HepG2 (cell line): ENCODE measurements around the gene STIM2. TPM values are rescaled to one million over a fixed set of nuclear protein-coding genes. Genes with fewer than 3 reads are reported as not detected.

ENCODE experiments used
- ATAC-seq: fragments of 200-7000 bp; cut with Tn5 transposase; 3 replicates; pipeline ENCODE4 v1.9.1; 2020; ENCODE audit warnings: mild to moderate bottlenecking, moderate library complexity
- BruUV-seq: library from RNA; stranded (reverse); fragments of 400-500 nt; replicated peaks from 2 replicates; lab custom pipeline; 2021; lab: Mats Ljungman, UMichigan
- CTCF ChIA-PET: fragments of 300-600 bp; formaldehyde crosslinking; extraction: SDS; loops from one replicate; lab custom pipeline; 2021; ENCODE audit warnings: low total read pairs, inconsistent platforms, low intra/inter-chr PET ratio; lab: Yijun Ruan, JAX
- POLR2A ChIA-PET: fragments of 350-600 bp; sonication (Branson Sonifier 250); formaldehyde crosslinking; loops from one replicate; lab custom pipeline; 2020; ENCODE audit warnings: antibody characterized with exemption, inconsistent platforms; lab: Yijun Ruan, JAX
- DNase-seq: peaks from one replicate; pipeline ENCODE4 v3.0.0-alpha.2; 2015; ENCODE audit warnings: low spot score
- FAIRE-seq: peaks from 3 replicates; lab custom pipeline; 2011; peaks lifted over from hg19 to GRCh38; lab: Jason Lieb, UNC
- H2AFZ ChIP-seq: one replicate; pipeline ENCODE4 v1.6.1; 2011; ENCODE audit warnings: low read length, inconsistent platforms
- H3K27ac ChIP-seq: fragments of 300-600 bp; 3 replicates; pipeline ENCODE4 v1.8.0; 2011; ENCODE audit warnings: mixed run types, mild to moderate bottlenecking, mixed read lengths, low read length, inconsistent platforms; ENCODE audit not compliant: insufficient read depth; ENCODE audit errors: extremely low read length
- H3K27me3 ChIP-seq, 2 experiments: fragments of 200-600 bp in 1 of 2; 2 replicates in 1 of 2; 3 replicates in 1 of 2; pipeline versions ENCODE4 v1.6.0 to v1.8.0; 2011; ENCODE audit warnings: low read length in 2 of 2, mild to moderate bottlenecking in 2 of 2, moderate library complexity in 2 of 2, inconsistent platforms in 1 of 2; ENCODE audit not compliant: insufficient read depth in 2 of 2, control insufficient read depth in 1 of 2
- H3K36me3 ChIP-seq, 2 experiments: fragments of 200-600 bp in 1 of 2; replicated peaks in 1 of 2; 2 replicates in 1 of 2; 3 replicates in 1 of 2; pipeline versions ENCODE4 v1.5.1 to v1.8.0; 2011; ENCODE audit warnings: low read length in 2 of 2, inconsistent platforms in 1 of 2; ENCODE audit not compliant: insufficient read depth in 2 of 2, control insufficient read depth in 1 of 2
- H3K4me1 ChIP-seq: 2 replicates; pipeline ENCODE4 v1.5.1; 2012; ENCODE audit warnings: low read length, inconsistent platforms; ENCODE audit not compliant: insufficient read depth
- H3K4me2 ChIP-seq: 2 replicates; pipeline ENCODE4 v1.6.0; 2011; ENCODE audit warnings: low read depth, low read length, inconsistent platforms
- H3K4me3 ChIP-seq, 3 experiments: fragments of 200-600 bp in 1 of 3; sonication (generic), shearing (Covaris generic) in 1 of 3; replicated peaks in 1 of 3; 2 replicates each; pipeline ENCODE4 v1.5.1; 2011 to 2016; ENCODE audit warnings: low read length in 3 of 3, inconsistent platforms in 2 of 3, low read depth in 2 of 3, mild to moderate bottlenecking in 2 of 3, control low read depth in 1 of 3, mixed read lengths in 1 of 3; ENCODE audit not compliant: insufficient read depth in 1 of 3
- H3K79me2 ChIP-seq: one replicate; pipeline ENCODE4 v1.6.1; 2011; ENCODE audit warnings: low read length, inconsistent platforms; ENCODE audit not compliant: insufficient read depth
- H3K9ac ChIP-seq: 2 replicates; pipeline ENCODE4 v1.6.0; 2011; ENCODE audit warnings: mild to moderate bottlenecking, low read depth, low read length, inconsistent platforms; ENCODE audit not compliant: insufficient read depth
- H3K9me3 ChIP-seq: 2 replicates; pipeline ENCODE4 v1.5.1; 2012; ENCODE audit warnings: mild to moderate bottlenecking, low read length
- H4K20me1 ChIP-seq: 2 replicates; pipeline ENCODE4 v1.6.0; 2011; ENCODE audit warnings: inconsistent platforms, mild to moderate bottlenecking, low read length, moderate library complexity; ENCODE audit not compliant: insufficient read depth
- HNF4A ChIP-seq: sonication (generic); formaldehyde crosslinking; IDR thresholded peaks from 2 replicates; pipeline ENCODE4 v1.4.0; 2020; ENCODE audit warnings: missing genetic modification reagents
- MATR3 ChIP-seq: sonication (generic); formaldehyde crosslinking; IDR thresholded peaks from 2 replicates; pipeline ENCODE4 v1.4.0; 2020; ENCODE audit warnings: missing genetic modification reagents
- NCOA5 ChIP-seq: sonication (generic); formaldehyde crosslinking; IDR thresholded peaks from 2 replicates; pipeline ENCODE4 v1.4.0; 2020; ENCODE audit warnings: missing genetic modification reagents
- NFIC ChIP-seq: IDR thresholded peaks from 2 replicates; pipeline ENCODE4 v1.6.1; 2012; ENCODE audit warnings: mild to moderate bottlenecking, low read length, inconsistent platforms
- SOX13 ChIP-seq, 3 experiments: fragments of 450-650 bp in 1 of 3; sonication (generic) in 1 of 3; formaldehyde crosslinking in 1 of 3; IDR thresholded peaks in 2 of 3; conservative IDR thresholded peaks in 1 of 3; 2 replicates each; pipeline versions ENCODE4 v1.5.0 to v1.6.1; 2016 to 2020; ENCODE audit warnings: antibody characterized with exemption in 1 of 3, mild to moderate bottlenecking in 1 of 3, missing compliant biosample characterization in 1 of 3, missing genetic modification reagents in 1 of 3, moderate library complexity in 1 of 3
- ZNF34 ChIP-seq: sonication (generic); formaldehyde crosslinking; IDR thresholded peaks from 2 replicates; pipeline ENCODE4 v1.4.0; 2020; ENCODE audit warnings: mild to moderate bottlenecking, missing genetic modification reagents, borderline replicate concordance
- WGBS: methylation state at CpG from one replicate; pipeline ENCODE4 v1.1.6; 2017; ENCODE audit warnings: low lambda C conversion rate; 5-methylcytosine and 5-hydroxymethylcytosine counted together
- in situ Hi-C: cut with HindIII; loops from 2 replicates; pipeline ENCODE4 v1.10.0; 2017; ENCODE audit warnings: low pct_unique_long_range_greater_than_20kb; ENCODE audit not compliant: extremely low pct_ligation_motif_present
- intact Hi-C: fragments of 100-400 bp; cut with micrococcal nuclease; formaldehyde crosslinking; loops from one replicate; pipeline ENCODE4 v1.10.0; 2022; ENCODE audit not compliant: unreplicated experiment
- polyA plus RNA-seq, 8 experiments: library from polyadenylated mRNA; depleted of rRNA in 3 of 8; stranded (reverse) in 7 of 8; unstranded in 1 of 8; fragments of >200 nt; fragmentation: Illumina TruSeq in 4 of 8; extraction: Trizol in 4 of 8; gene quantifications; 2 replicates each; pipeline versions ENCODE4 v1.2.1 to v1.2.3, GENCODE V29; 2011 to 2016; ENCODE audit warnings: low read depth in 4 of 8, missing spikeins in 1 of 8, mixed read lengths in 1 of 8; ENCODE audit not compliant: insufficient read depth in 1 of 8
- total RNA-seq, 5 experiments: library from RNA; depleted of rRNA; stranded (reverse); fragments of >200 nt; fragmentation: Illumina TruSeq; extraction: Trizol; gene quantifications; 2 replicates each; pipeline ENCODE4 v1.2.3, GENCODE V29; 2016; ENCODE audit warnings: low read depth in 1 of 5
- TF ChIP-seq, protein P1 (sequence below): sonication (generic); formaldehyde crosslinking; IDR thresholded peaks from 2 replicates; pipeline ENCODE4; 2020; ENCODE audit warnings: missing genetic modification reagents, mild to moderate bottlenecking, borderline replicate concordance
- TF ChIP-seq, protein P2 (sequence below): sonication (generic); formaldehyde crosslinking; IDR thresholded peaks from 2 replicates; pipeline ENCODE4 v1.9.0; 2021; ENCODE audit warnings: missing genetic modification reagents, mild to moderate bottlenecking, borderline replicate concordance
- TF ChIP-seq, protein P3 (sequence below): sonication (generic); formaldehyde crosslinking; IDR thresholded peaks from 2 replicates; pipeline ENCODE4 v1.9.0; 2021; ENCODE audit warnings: missing genetic modification reagents, borderline replicate concordance

STIM2 gene
- total and polyA plus RNA-seq, 2 of the 13 experiments (the other 11 are each of a cell fraction or from before 2014, with no cell fraction given) = 19.3 to 19.4 TPM

DNA sequence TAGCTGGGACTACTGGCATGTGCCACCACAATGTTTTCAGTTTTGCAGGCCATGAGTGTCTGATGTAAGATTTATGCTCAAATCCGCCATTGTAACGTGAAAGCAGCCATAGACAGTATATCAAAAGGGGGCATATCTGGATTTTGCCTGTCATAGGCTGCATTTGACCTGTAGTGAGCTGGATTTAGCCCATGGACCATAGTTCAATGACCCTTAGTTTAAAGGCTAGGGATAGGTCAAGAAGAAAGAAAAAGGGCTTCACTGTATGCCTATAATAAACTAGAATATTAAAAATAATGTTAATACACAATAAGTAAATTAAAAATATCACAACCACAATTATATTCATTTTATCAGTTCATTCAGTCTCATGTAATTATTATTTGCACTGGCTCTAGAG lies 181.8 kb downstream of the STIM2 start (continued):
- TF ChIP-seq, protein P1, sequence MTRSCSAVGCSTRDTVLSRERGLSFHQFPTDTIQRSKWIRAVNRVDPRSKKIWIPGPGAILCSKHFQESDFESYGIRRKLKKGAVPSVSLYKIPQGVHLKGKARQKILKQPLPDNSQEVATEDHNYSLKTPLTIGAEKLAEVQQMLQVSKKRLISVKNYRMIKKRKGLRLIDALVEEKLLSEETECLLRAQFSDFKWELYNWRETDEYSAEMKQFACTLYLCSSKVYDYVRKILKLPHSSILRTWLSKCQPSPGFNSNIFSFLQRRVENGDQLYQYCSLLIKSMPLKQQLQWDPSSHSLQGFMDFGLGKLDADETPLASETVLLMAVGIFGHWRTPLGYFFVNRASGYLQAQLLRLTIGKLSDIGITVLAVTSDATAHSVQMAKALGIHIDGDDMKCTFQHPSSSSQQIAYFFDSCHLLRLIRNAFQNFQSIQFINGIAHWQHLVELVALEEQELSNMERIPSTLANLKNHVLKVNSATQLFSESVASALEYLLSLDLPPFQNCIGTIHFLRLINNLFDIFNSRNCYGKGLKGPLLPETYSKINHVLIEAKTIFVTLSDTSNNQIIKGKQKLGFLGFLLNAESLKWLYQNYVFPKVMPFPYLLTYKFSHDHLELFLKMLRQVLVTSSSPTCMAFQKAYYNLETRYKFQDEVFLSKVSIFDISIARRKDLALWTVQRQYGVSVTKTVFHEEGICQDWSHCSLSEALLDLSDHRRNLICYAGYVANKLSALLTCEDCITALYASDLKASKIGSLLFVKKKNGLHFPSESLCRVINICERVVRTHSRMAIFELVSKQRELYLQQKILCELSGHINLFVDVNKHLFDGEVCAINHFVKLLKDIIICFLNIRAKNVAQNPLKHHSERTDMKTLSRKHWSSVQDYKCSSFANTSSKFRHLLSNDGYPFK (CRISPR knock-in tag) = no peak
- no peak for TF ChIP-seq SOX13 (IDR thresholded peaks at IDR 0.05)
- no peak for TF ChIP-seq SOX13 (CRISPR knock-in tag; conservative IDR thresholded peaks at IDR 0.05 in 1 of 2, IDR thresholded peaks at IDR 0.05 in 1 of 2)
- TF ChIP-seq, protein P2, sequence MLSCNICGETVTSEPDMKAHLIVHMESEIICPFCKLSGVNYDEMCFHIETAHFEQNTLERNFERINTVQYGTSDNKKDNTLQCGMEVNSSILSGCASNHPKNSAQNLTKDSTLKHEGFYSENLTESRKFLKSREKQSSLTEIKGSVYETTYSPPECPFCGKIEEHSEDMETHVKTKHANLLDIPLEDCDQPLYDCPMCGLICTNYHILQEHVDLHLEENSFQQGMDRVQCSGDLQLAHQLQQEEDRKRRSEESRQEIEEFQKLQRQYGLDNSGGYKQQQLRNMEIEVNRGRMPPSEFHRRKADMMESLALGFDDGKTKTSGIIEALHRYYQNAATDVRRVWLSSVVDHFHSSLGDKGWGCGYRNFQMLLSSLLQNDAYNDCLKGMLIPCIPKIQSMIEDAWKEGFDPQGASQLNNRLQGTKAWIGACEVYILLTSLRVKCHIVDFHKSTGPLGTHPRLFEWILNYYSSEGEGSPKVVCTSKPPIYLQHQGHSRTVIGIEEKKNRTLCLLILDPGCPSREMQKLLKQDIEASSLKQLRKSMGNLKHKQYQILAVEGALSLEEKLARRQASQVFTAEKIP (CRISPR knock-in tag) = no peak
- no peak for TF ChIP-seq NFIC

DNA sequence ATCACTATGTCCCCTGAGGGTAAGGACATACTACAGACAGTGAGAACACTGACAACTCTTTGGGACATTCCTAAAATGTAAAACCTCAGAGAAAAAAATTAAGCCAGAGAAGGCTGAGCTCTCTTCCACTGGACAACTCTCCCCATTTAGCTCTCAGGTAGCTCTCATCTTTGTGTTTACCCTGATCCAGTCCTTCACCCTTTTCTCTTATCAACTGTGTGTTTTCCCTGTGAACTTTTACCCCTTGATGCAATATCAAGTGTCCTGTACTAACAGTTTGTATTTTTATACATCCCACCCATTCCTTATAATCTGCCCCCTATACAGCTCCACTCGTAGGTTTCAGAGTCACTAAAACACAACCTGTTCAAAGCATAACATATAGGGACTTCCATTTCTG lies 182.6 kb downstream of the STIM2 start:
- in situ Hi-C loops (no loop called here), intact Hi-C loops (no loop called here)
- no peak overlapping the region for H3K4me3 ChIP-seq
- no peaks in the 10 kb centered on the region for H3K79me2 ChIP-seq
- H3K4me1 ChIP-seq = peaks cover 13% of the 10 kb centered on the region
- FAIRE-seq (no peak), ATAC-seq (peak; percentile 84), DNase-seq (peak; percentile 11)
- no peak overlapping the region for H2AFZ ChIP-seq
- TF ChIP-seq HNF4A (peak; percentile 44), NCOA5 (CRISPR knock-in tag) (no peak), ZNF34 (CRISPR knock-in tag) (no peak), MATR3 (CRISPR knock-in tag) (no peak)
- TF ChIP-seq, protein P3, sequence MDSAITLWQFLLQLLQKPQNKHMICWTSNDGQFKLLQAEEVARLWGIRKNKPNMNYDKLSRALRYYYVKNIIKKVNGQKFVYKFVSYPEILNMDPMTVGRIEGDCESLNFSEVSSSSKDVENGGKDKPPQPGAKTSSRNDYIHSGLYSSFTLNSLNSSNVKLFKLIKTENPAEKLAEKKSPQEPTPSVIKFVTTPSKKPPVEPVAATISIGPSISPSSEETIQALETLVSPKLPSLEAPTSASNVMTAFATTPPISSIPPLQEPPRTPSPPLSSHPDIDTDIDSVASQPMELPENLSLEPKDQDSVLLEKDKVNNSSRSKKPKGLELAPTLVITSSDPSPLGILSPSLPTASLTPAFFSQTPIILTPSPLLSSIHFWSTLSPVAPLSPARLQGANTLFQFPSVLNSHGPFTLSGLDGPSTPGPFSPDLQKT (CRISPR knock-in tag) = no peak
- H3K27ac ChIP-seq = no peak overlapping the region
- H3K4me2 ChIP-seq = 0 out of 2 replicates have a peak overlapping the region, but pooled peaks have one; percentile 42
- CTCF ChIA-PET = no interaction called here
- no peaks in the 10 kb centered on the region for H3K9me3 ChIP-seq
- H3K27me3 ChIP-seq = 0 out of 5 replicates have a peak, but pooled peaks cover 0 to 4% of the 10 kb centered on the region in 2 experiments
- no peaks in the 10 kb centered on the region for H3K36me3 ChIP-seq
- H3K9ac ChIP-seq = no peak overlapping the region
- POLR2A ChIA-PET = no interaction called here
- no peaks in the 10 kb centered on the region for H4K20me1 ChIP-seq
- WGBS = 0% methylated on average over 1 of the region's 1 CpG
- no TSS peak for BruUV-seq
